Sciatic nerve (tissue), 2 donors: ENCODE measurements around the gene ASNS. TPM values are rescaled to one million over a fixed set of nuclear protein-coding genes. Genes with fewer than 3 reads are reported as not detected.
"Not testable (repeated sequence)": the region's sequence is repeated elsewhere in the genome, so short reads cannot be mapped to it uniquely, and the experiment has no call there.

ENCODE experiments used
- ATAC-seq: fragments of 200-7000 bp; cut with Tn5 transposase; one replicate; pipeline ENCODE4 v1.9.1; 2020; ENCODE audit warnings: mild to moderate bottlenecking, moderate library complexity
- DNase-seq: peaks from one replicate; pipeline ENCODE4 v3.0.0-alpha.2; 2020; ENCODE audit warnings: low spot score
- intact Hi-C: fragments of 100-400 bp; cut with DNase I; formaldehyde crosslinking; loops from one replicate; pipeline ENCODE4 v1.14.2; 2022
- total RNA-seq: library from RNA; stranded (reverse); fragmentation: NEBNext Ultra II Directional; extraction: Animal tissue kit (Norgen Biotek cat#: 25700); gene quantifications from one replicate; pipeline ENCODE4 v1.2.1, GENCODE V29; 2021
- donor health status: DM: no; HTN: no; CAD: no.
- donor health status: DM: no; HTN: no; CAD: no.

Gene ASNS, protein sequence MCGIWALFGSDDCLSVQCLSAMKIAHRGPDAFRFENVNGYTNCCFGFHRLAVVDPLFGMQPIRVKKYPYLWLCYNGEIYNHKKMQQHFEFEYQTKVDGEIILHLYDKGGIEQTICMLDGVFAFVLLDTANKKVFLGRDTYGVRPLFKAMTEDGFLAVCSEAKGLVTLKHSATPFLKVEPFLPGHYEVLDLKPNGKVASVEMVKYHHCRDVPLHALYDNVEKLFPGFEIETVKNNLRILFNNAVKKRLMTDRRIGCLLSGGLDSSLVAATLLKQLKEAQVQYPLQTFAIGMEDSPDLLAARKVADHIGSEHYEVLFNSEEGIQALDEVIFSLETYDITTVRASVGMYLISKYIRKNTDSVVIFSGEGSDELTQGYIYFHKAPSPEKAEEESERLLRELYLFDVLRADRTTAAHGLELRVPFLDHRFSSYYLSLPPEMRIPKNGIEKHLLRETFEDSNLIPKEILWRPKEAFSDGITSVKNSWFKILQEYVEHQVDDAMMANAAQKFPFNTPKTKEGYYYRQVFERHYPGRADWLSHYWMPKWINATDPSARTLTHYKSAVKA
- 15.2 TPM for total RNA-seq

DNA sequence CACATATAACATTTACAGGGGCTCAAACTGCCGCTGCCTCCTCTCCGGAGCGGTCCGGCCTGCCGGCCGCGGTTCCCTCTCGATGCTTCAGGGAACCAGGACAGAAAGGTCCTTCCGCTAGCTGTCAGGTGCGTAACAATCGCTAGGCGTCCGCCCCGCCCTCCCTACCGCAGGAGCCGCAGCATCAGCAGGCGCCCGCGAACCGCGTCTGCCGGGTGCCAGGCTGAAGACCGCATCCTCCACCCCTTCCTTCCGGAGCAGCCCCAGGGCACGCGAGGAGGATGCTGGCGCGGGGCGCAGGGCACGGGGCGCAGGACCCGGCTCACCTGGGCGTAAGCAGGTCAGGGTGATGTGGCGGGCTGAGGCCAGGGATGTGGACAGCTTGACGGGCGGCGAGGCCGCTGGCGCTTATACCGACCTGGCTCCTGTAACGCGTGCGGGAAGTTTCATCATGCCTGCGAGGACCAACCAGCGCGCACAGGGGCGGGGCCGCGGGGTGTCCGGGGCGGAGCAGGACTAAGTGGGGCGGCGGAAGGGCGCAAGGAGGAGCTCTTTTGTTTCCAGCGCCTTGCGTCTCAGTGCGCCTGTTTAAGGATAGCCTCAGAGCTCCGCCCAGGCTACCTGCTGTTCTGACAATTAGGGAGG, at the start of gene ASNS:
ASNS (minus strand) TSS at position 384 of the 645 bp plus-strand sequence. CDS start 3,252 bp downstream, outside the sequence.
- peak; percentile 100 for ATAC-seq
- intact Hi-C loops: no loop called here
- DNase-seq: peak; percentile 92

GRCh38 chr7:97921254-97921653, 49.0 kb upstream of the ASNS start:
- DNase-seq, intact Hi-C loops, ATAC-seq: not testable (repeated sequence)

- intact Hi-C loops, ATAC-seq, DNase-seq: not testable (repeated sequence)
Measured at GRCh38 chr7:97915267-97915666, 43.1 kb upstream of the ASNS start.

GRCh38 chr7:97912294-97912693, 40.1 kb upstream of the ASNS start:
- intact Hi-C loops, DNase-seq, ATAC-seq: not testable (repeated sequence)

DNA sequence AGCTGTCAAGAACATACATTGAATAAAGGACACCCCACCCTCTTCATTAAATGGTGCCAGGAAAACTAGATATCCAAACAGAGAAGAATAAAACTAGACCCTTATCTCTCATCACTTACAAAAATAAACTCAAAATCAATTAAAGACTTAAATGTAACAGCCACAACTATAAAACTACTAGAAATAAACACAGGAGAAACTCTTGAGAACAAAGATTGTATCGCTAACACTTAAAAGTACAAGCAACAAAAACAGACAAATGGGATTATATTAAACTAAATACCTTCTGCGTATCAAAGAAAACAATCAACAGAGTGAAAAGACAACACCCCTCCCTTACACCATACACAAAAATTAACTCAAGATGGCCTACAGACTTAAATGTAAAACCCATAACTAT, 24.7 kb upstream of the ASNS start:
- DNase-seq, intact Hi-C loops, ATAC-seq: not testable (repeated sequence)

- intact Hi-C loops, ATAC-seq, DNase-seq: not testable (repeated sequence)
Measured at GRCh38 chr7:97891721-97892120, 19.5 kb upstream of the ASNS start.

DNA sequence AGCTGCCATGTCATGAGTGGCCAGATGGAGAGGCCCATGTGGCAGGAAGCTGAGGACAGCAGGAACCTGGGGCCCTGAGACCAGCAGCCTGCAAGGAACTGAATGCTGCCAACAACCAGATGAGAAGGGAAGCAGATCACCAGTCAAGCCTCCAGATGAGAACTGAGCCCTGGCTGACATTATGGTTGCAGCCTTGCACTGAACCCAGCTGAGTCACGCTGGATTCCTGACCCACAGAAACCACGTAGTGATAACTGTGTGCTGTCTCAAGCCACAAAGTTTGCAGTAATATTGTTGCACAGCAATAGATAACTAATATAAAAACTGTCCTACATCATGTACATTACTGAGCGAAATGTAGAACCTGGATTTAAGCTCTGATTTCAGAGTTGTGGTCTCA, 7.3 kb upstream of the ASNS start:
- ATAC-seq, DNase-seq, intact Hi-C loops: not testable (repeated sequence)

GRCh38 chr7:97874894-97875293, 2.7 kb upstream of the ASNS start:
- ATAC-seq, intact Hi-C loops: not testable (repeated sequence)

DNA sequence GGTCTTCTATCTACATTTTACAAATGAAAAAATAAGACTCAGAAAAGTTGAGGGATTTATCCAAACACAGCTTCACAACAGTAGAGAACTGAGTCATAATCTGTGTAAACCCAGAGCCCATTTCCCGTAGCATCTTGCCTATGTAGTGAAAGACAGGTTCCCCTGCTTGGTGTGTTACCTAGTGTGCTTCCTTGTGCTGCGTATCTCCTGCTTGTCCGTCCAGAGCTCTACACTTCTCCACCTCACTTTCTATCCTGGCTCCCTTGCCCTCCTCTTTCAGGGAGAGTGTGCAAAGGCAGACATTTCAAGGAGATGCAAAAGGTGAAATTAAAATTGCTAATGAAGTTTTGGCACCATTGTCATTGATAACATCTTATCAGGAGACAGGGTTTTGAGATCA, 1.4 kb upstream of the ASNS start:
- ATAC-seq: no peak
- DNase-seq: no peak
- intact Hi-C loops: no loop called here

More at GRCh38 chr7:97874894-97875293, 2.7 kb upstream of the ASNS start:
- DNase-seq: not testable (repeated sequence)

GRCh38 chr7:97871659-97872024, 566 bp downstream of the ASNS start:
- peak; percentile 58 for DNase-seq
- ATAC-seq: peak; percentile 47
- intact Hi-C loops: no loop called here

GRCh38 chr7:97868788-97869187, 3.4 kb downstream of the ASNS start:
- ATAC-seq (no peak), DNase-seq (no peak)
- intact Hi-C loops: no loop called here

- intact Hi-C loops: no loop called here
- ATAC-seq: no peak
Measured at GRCh38 chr7:97868314-97868713, 3.9 kb downstream of the ASNS start.

DNA sequence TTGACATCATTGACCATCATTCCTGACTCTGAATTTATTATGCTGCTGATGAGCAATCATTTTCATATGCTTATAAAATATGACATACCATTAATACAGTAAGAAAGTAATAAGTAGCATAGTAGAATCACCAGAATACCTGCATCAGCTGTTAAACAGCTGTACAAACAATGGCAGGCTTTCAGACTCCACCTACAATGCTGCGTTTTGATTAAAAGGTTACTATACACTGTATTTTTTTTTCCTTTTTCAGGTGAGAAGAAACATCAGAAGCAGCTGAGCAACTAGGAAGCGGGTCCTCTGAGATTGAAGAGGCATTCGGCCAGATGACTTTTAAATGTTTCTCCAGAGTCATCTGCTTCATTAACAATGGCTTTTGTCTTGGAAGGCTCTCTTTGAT, 7.1 kb downstream of the ASNS start:
- DNase-seq: no peak
- ATAC-seq: no peak
- intact Hi-C loops: no loop called here

More at GRCh38 chr7:97868314-97868713, 3.9 kb downstream of the ASNS start:
- DNase-seq: no peak

DNA sequence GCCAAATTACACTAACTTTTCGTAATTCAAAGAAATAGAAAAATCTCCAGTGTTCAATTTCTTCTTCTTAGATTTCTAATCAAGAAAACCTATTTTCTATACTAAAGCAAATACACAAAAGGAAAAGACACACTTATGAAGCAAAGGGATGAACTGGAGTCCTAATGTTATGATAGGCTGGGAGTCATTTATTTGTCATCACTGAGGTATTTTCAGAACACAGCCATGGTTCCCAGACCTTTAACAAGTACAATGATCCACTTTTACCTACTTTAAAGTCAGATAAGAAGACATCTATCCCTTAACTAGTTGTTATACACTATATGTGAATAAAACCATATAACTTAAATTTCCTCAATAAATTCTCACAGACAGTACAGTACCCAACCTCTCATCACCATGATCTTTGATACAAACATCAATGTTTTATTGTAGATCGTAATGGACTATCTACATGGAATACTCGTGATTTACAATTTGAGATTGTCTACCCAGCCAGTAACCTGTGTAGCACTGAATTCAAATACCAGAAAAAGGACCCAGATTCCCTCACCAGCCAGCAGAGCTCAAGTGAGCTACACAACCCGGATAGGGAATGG, 12.5 kb downstream of the ASNS start:
- DNase-seq (no peak), ATAC-seq (no peak)
- intact Hi-C loops: no loop called here

DNA sequence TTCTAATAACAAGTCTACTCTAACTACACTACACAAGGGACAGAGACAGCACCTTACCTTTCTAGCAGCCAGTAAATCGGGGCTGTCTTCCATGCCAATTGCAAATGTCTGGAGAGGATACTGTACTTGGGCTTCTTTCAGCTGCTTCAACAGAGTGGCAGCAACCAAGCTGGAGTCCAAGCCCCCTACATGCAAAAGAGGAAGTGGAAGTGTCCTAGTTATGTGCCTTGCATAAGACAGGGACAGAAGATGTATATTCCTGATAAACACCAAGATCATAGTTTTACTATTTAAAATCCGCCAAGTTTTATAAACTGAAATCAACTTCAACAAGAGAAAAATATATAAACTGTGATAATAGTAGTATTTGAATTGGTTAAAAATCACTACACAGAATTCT, 14.0 kb downstream of the ASNS start:
- intact Hi-C loops: no loop called here
- no peak for DNase-seq
- no peak for ATAC-seq

DNA sequence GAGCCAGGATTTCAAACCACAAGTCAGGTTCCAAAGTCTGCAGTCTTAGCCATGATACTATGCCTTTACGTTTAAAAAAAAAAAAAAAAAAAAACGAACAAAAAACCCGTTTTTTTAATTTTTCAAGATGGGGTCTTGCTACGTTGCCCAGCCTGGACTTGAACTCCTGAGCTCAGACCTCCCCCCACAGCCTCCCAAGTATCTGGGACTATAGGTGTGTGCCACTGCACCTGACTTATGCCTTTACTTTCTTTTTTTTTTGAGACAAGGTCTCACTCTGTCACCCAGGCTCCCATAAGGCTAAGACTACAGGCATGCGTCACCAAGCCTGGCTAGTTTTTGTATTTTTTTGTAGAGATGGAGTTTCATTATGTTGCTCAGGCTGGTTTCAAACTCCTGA, 14.7 kb downstream of the ASNS start:
- intact Hi-C loops: no loop called here
- ATAC-seq: no peak
- no peak for DNase-seq

GRCh38 chr7:97851683-97852082, 20.5 kb downstream of the ASNS start:
- ATAC-seq (no peak), DNase-seq (no peak)
- intact Hi-C loops: no loop called here

GRCh38 chr7:97850262-97851031, 21.8 kb downstream of the ASNS start:
- intact Hi-C loops, DNase-seq, ATAC-seq: not testable (repeated sequence)

DNA sequence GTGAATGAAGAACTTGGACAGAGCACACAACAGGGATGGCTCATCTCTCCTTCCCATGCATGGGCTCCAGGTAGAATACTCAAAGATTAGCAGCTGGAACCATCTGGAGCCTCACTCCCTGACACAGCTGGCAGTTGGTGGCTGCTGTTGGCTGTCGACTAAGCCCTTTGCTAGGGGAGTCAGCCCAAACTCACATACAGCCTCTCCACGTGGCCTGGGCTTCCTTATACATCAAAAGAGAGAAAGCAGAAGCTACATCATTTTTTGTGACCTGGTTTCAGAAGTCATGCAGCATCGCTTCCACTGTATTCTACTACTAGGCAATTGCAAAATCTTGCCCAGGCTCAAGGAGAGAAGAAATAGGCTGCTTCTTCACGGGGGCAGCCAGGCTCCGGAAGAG, 24.4 kb downstream of the ASNS start:
- no peak for ATAC-seq
- intact Hi-C loops: no loop called here
- DNase-seq: no peak
